DOHH2 (cell line): ENCODE measurements around the gene AGTRAP.

Source experiments
- EZH2phosphoT487 ChIP-seq: fragments of 200-600 bp; sonication (generic); IDR thresholded peaks from 2 replicates; pipeline ENCODE4 v1.6.1; 2017; ENCODE audit warnings: borderline replicate concordance, mild to moderate bottlenecking, antibody characterized with exemption, low read length, moderate library complexity, mixed read lengths
- TF ChIP-seq, protein P1 (sequence below): fragments of 200-600 bp; sonication (generic); IDR thresholded peaks from one replicate; pipeline ENCODE4 v1.5.1; 2014; ENCODE audit warnings: antibody characterized with exemption, mild to moderate bottlenecking, low read depth, low read length; ENCODE audit not compliant: poor library complexity, severe bottlenecking

DNA sequence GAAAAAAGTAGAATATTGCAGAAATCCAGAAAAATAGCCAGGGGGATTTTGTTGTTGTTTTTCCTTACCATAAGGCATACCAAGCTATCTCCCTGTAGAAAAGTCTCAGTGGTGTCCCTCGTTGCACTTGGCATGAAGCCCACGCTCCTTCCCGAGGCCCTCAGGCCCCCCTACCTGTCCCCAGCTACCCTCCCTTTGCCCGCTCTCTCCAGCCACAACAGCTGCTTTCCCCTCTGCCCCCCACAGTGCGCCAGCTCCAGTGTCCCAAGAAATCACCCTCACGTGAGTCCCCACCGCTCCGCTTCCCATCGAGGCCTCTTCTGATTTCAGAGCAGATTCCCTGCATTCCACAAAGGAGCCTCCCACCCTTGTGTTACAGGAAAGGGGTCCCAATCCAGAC lies 8.4 kb downstream of the AGTRAP start:
- TF ChIP-seq, protein P1, sequence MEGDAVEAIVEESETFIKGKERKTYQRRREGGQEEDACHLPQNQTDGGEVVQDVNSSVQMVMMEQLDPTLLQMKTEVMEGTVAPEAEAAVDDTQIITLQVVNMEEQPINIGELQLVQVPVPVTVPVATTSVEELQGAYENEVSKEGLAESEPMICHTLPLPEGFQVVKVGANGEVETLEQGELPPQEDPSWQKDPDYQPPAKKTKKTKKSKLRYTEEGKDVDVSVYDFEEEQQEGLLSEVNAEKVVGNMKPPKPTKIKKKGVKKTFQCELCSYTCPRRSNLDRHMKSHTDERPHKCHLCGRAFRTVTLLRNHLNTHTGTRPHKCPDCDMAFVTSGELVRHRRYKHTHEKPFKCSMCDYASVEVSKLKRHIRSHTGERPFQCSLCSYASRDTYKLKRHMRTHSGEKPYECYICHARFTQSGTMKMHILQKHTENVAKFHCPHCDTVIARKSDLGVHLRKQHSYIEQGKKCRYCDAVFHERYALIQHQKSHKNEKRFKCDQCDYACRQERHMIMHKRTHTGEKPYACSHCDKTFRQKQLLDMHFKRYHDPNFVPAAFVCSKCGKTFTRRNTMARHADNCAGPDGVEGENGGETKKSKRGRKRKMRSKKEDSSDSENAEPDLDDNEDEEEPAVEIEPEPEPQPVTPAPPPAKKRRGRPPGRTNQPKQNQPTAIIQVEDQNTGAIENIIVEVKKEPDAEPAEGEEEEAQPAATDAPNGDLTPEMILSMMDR, result no peak
- TF ChIP-seq EZH2phosphoT487, result no peak
